Measurements from ENCODE around the gene GTSE1. TPM values are rescaled to one million over a fixed set of nuclear protein-coding genes. Genes with fewer than 3 reads are reported as not detected.

The GTSE1 gene
- total RNA-seq, 1 experiment from 2014 or later, result 55.1 TPM

GRCh38 chr22:46350646-46351045 is 54.0 kb downstream of the GTSE1 start:
- no TSS peak for BruUV-seq (replicated peaks)
- POLR2A ChIA-PET, result no interaction called here

DNA sequence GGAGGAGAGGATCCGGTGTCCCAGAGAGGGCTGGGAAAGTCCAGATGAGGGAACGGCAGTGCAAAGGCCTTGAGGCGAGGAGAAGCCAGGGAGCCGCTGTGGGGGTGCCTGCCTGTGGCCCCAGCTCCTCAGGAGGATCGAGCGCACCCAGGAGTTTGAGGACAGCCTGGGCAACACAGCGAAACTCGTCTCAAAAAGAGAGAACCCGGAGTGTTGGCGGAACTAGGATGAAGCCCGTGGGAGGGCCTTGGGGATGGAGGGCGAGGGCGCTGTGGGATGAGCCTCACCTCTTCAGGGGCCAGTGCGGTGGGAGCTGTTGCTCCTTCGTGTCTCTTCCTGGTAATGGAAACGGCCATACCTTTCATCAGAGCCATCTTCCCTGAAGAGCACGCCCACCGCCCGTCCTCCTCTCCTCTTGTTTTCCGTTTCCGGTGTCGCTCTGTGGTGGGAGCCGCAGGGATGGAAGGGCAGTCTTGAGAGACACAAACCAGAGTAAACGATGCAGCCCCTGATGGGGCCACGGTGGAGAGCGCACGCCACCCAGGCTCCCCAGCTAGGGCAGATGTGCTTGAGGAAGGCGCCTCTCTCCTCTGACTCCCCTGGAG is 54.6 kb downstream of the GTSE1 start:
- H3K4me1 Mint-ChIP-seq (ENCODE audit: low read depth, unreplicated experiment), result no peaks in the 10 kb centered on the region
- POLR2A ChIA-PET, result no interaction called here
- Histone ChIP-seq H3K9me3 (no peaks in the 10 kb centered on the region), H3K4me3 (ENCODE audit: low read depth, low read length) (no peak overlapping the region), H3K27me3 (replicated peaks; ENCODE audit: control insufficient read depth, insufficient read depth, low read length) (no peaks in the 10 kb centered on the region), H3K36me3 (ENCODE audit: control insufficient read depth, insufficient read depth, low read length) (peaks cover 6% of the 10 kb centered on the region), H3K4me1 (no peaks in the 10 kb centered on the region)
- BruUV-seq (replicated peaks), result no TSS peak
- H3K4me3 Mint-ChIP-seq (ENCODE audit: unreplicated experiment), result no peak overlapping the region
- no peaks in the 10 kb centered on the region for H3K9me3 Mint-ChIP-seq (ENCODE audit: unreplicated experiment)
- intact Hi-C loops (cut with micrococcal nuclease; ENCODE audit: unreplicated experiment), result no loop called here
- H3K27ac Mint-ChIP-seq (ENCODE audit: unreplicated experiment), result peak overlapping the region; percentile 11
- peaks cover 97% of the 10 kb centered on the region for H3K36me3 Mint-ChIP-seq (ENCODE audit: insufficient read depth, unreplicated experiment)
- CTCF ChIA-PET, result interaction anchor here (0.6 kb wide), 1 partner anchor 1255 kb away, joined by 3 read pairs; no protein-coding TSS in a partner anchor
- TF ChIP-seq CTCF (IDR thresholded peaks at IDR 0.05; ENCODE audit: insufficient read depth in 1 of 2, low read depth in 1 of 2, low read length in 1 of 2, severe bottlenecking in 1 of 2, unreplicated experiment in 1 of 2), result no peak
- no peaks in the 10 kb centered on the region for H3K27me3 Mint-ChIP-seq (ENCODE audit: insufficient read depth, unreplicated experiment)
- no peak for DNase-seq

More at GRCh38 chr22:46350646-46351045, 54.0 kb downstream of the GTSE1 start:
- DNase-seq, result no peak
- CTCF ChIA-PET, result interaction anchor here (0.6 kb wide), 1 partner anchor 1255 kb away, joined by 3 read pairs; no protein-coding TSS in a partner anchor
- TF ChIP-seq CTCF (IDR thresholded peaks at IDR 0.05; ENCODE audit: insufficient read depth in 1 of 2, low read depth in 1 of 2, low read length in 1 of 2, severe bottlenecking in 1 of 2, unreplicated experiment in 1 of 2), result no peak
- Histone ChIP-seq H3K4me3 (ENCODE audit: low read depth, low read length) (no peak overlapping the region), H3K4me1 (no peaks in the 10 kb centered on the region), H3K36me3 (ENCODE audit: control insufficient read depth, insufficient read depth, low read length) (peaks cover 6% of the 10 kb centered on the region), H3K9me3 (no peaks in the 10 kb centered on the region), H3K27me3 (replicated peaks; ENCODE audit: control insufficient read depth, insufficient read depth, low read length) (no peaks in the 10 kb centered on the region)
- no peak overlapping the region for H3K4me3 Mint-ChIP-seq (ENCODE audit: unreplicated experiment)
- H3K27me3 Mint-ChIP-seq (ENCODE audit: insufficient read depth, unreplicated experiment), result no peaks in the 10 kb centered on the region
- intact Hi-C loops (cut with micrococcal nuclease; ENCODE audit: unreplicated experiment), result no loop called here
- no peaks in the 10 kb centered on the region for H3K9me3 Mint-ChIP-seq (ENCODE audit: unreplicated experiment)
- peaks cover 97% of the 10 kb centered on the region for H3K36me3 Mint-ChIP-seq (ENCODE audit: insufficient read depth, unreplicated experiment)
- peak overlapping the region; percentile 11 for H3K27ac Mint-ChIP-seq (ENCODE audit: unreplicated experiment)
- no peaks in the 10 kb centered on the region for H3K4me1 Mint-ChIP-seq (ENCODE audit: low read depth, unreplicated experiment)

DNA sequence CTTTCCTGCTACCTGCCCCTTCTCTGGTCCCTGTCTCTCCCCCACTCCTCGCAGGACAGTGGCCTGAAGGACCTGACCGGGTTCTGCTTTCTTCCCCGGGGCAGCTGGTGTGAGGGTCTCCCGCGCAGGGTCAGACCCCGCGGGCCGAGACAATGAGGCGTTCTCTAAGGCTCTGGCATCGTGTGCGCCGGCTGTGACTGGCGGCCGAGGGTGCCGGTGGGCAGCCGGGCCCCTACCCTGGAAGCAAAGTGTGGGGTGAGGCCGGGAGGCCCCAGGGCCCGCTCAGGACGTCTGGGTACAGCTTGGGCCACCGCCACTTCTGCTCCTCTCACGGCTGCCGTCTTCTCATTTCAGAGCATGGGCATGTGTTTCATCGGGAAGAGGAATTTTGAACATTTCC is 55.1 kb downstream of the GTSE1 start:
- no peaks in the 10 kb centered on the region for H3K9me3 ChIP-seq
- Mint-ChIP-seq H3K27me3 (ENCODE audit: insufficient read depth, unreplicated experiment) (no peaks in the 10 kb centered on the region), H3K4me3 (ENCODE audit: unreplicated experiment) (no peak overlapping the region), H3K36me3 (ENCODE audit: insufficient read depth, unreplicated experiment) (peaks cover 97% of the 10 kb centered on the region), H3K27ac (ENCODE audit: unreplicated experiment) (no peak overlapping the region), H3K9me3 (ENCODE audit: unreplicated experiment) (no peaks in the 10 kb centered on the region), H3K4me1 (ENCODE audit: low read depth, unreplicated experiment) (no peaks in the 10 kb centered on the region)
- peaks cover 6% of the 10 kb centered on the region for H3K36me3 ChIP-seq (ENCODE audit: control insufficient read depth, insufficient read depth, low read length)
- BruUV-seq (replicated peaks), result no TSS peak
- POLR2A ChIA-PET, result no interaction called here
- CTCF ChIA-PET, result no interaction called here
- H3K4me1 ChIP-seq, result no peaks in the 10 kb centered on the region
- intact Hi-C loops (cut with micrococcal nuclease; ENCODE audit: unreplicated experiment), result no loop called here
- H3K27me3 ChIP-seq (replicated peaks; ENCODE audit: control insufficient read depth, insufficient read depth, low read length), result no peaks in the 10 kb centered on the region
- TF ChIP-seq CTCF (IDR thresholded peaks at IDR 0.05; ENCODE audit: insufficient read depth in 1 of 2, low read depth in 1 of 2, low read length in 1 of 2, severe bottlenecking in 1 of 2, unreplicated experiment in 1 of 2), result no peak
- DNase-seq, result no peak
- no peak overlapping the region for H3K4me3 ChIP-seq (ENCODE audit: low read depth, low read length)
